HEK293 (cell line): ENCODE measurements around the gene ZNHIT3.

ENCODE experiments used
- KLF1 ChIP-seq: fragments of 450-650 bp; formaldehyde crosslinking; IDR thresholded peaks from 2 replicates; pipeline ENCODE4 v1.5.1; 2016; ENCODE audit warnings: missing biosample characterization, missing genetic modification characterization
- OVOL3 ChIP-seq: fragments of 450-650 bp; formaldehyde crosslinking; IDR thresholded peaks from 2 replicates; pipeline ENCODE4 v1.5.1; 2016; ENCODE audit warnings: missing biosample characterization, missing genetic modification characterization
- SALL2 ChIP-seq: fragments of 450-650 bp; formaldehyde crosslinking; IDR thresholded peaks from 2 replicates; pipeline ENCODE4 v1.5.0; 2017; ENCODE audit warnings: missing biosample characterization, mild to moderate bottlenecking, missing genetic modification characterization, borderline replicate concordance
- ZFHX2 ChIP-seq: fragments of 450-650 bp; formaldehyde crosslinking; conservative IDR thresholded peaks from 2 replicates; pipeline ENCODE4 v1.5.1; 2016; ENCODE audit warnings: missing biosample characterization, missing genetic modification characterization
- ZNF133 ChIP-seq: fragments of 450-650 bp; formaldehyde crosslinking; IDR thresholded peaks from 2 replicates; pipeline ENCODE4 v1.5.1; 2016; ENCODE audit warnings: missing biosample characterization, missing genetic modification characterization
- ZNF138 ChIP-seq: fragments of 450-650 bp; formaldehyde crosslinking; IDR thresholded peaks from 2 replicates; pipeline ENCODE4 v1.5.1; 2016; ENCODE audit warnings: missing biosample characterization, missing genetic modification characterization, borderline replicate concordance
- ZNF146 ChIP-seq: fragments of 450-650 bp; formaldehyde crosslinking; IDR thresholded peaks from 2 replicates; pipeline ENCODE4 v1.5.1; 2016; ENCODE audit warnings: missing biosample characterization, missing genetic modification characterization
- ZNF174 ChIP-seq: fragments of 450-650 bp; formaldehyde crosslinking; IDR thresholded peaks from 2 replicates; pipeline ENCODE4 v1.5.0; 2017; ENCODE audit warnings: missing biosample characterization, mild to moderate bottlenecking, missing genetic modification characterization
- ZNF37A ChIP-seq: fragments of 450-650 bp; IDR thresholded peaks from 2 replicates; pipeline ENCODE4 v1.5.1; 2018; ENCODE audit warnings: missing biosample characterization, missing genetic modification characterization
- ZNF514 ChIP-seq: fragments of 450-650 bp; formaldehyde crosslinking; IDR thresholded peaks from 2 replicates; pipeline ENCODE4 v1.5.1; 2016; ENCODE audit warnings: missing biosample characterization, missing genetic modification characterization
- ZNF548 ChIP-seq: fragments of 450-650 bp; formaldehyde crosslinking; IDR thresholded peaks from 2 replicates; pipeline ENCODE4 v1.5.1; 2016; ENCODE audit warnings: missing biosample characterization, missing genetic modification characterization
- ZNF555 ChIP-seq: fragments of 450-650 bp; formaldehyde crosslinking; conservative IDR thresholded peaks from 2 replicates; pipeline ENCODE4 v1.5.1; 2017; ENCODE audit warnings: missing biosample characterization, mild to moderate bottlenecking, missing genetic modification characterization, inconsistent platforms
- ZNF558 ChIP-seq: fragments of 450-650 bp; formaldehyde crosslinking; IDR thresholded peaks from 2 replicates; pipeline ENCODE4 v1.5.1; 2016; ENCODE audit warnings: missing biosample characterization, missing genetic modification characterization
- ZNF596 ChIP-seq: fragments of 450-650 bp; IDR thresholded peaks from 2 replicates; pipeline ENCODE4 v1.5.0; 2018; ENCODE audit warnings: missing biosample characterization, mild to moderate bottlenecking, missing genetic modification characterization, moderate library complexity
- ZNF600 ChIP-seq: fragments of 450-650 bp; formaldehyde crosslinking; IDR thresholded peaks from 2 replicates; pipeline ENCODE4 v1.5.1; 2016; ENCODE audit warnings: missing biosample characterization, missing genetic modification characterization
- ZNF624 ChIP-seq: fragments of 450-650 bp; formaldehyde crosslinking; IDR thresholded peaks from 2 replicates; pipeline ENCODE4 v1.5.1; 2017; ENCODE audit warnings: missing biosample characterization, missing genetic modification characterization
- ZNF768 ChIP-seq: fragments of 450-650 bp; formaldehyde crosslinking; IDR thresholded peaks from 2 replicates; pipeline ENCODE4 v1.5.1; 2018; ENCODE audit warnings: missing biosample characterization, mild to moderate bottlenecking, missing genetic modification characterization
- TF ChIP-seq, protein P1 (sequence below): fragments of 450-650 bp; formaldehyde crosslinking; IDR thresholded peaks from 2 replicates; pipeline ENCODE4 v1.5.1; 2017; ENCODE audit warnings: missing biosample characterization, missing genetic modification characterization
- TF ChIP-seq, protein P2 (sequence below): fragments of 450-650 bp; formaldehyde crosslinking; IDR thresholded peaks from 2 replicates; pipeline ENCODE4 v1.5.1; 2017; ENCODE audit warnings: missing biosample characterization, missing genetic modification characterization
- TF ChIP-seq, protein P3 (sequence below): fragments of 450-650 bp; formaldehyde crosslinking; IDR thresholded peaks from 2 replicates; pipeline ENCODE4 v1.5.1; 2016; ENCODE audit warnings: missing biosample characterization, missing genetic modification characterization, borderline replicate concordance
- TF ChIP-seq, protein P4 (sequence below): fragments of 450-650 bp; formaldehyde crosslinking; IDR thresholded peaks from 2 replicates; pipeline ENCODE4 v1.5.1; 2016; ENCODE audit warnings: missing biosample characterization, missing genetic modification characterization
- TF ChIP-seq, protein P5 (sequence below): fragments of 450-650 bp; formaldehyde crosslinking; IDR thresholded peaks from 2 replicates; pipeline ENCODE4 v1.5.1; 2016; ENCODE audit warnings: missing biosample characterization, missing genetic modification characterization, borderline replicate concordance
- TF ChIP-seq, protein P6 (sequence below): fragments of 450-650 bp; formaldehyde crosslinking; IDR thresholded peaks from 2 replicates; pipeline ENCODE4 v1.5.1; 2016; ENCODE audit warnings: missing biosample characterization, missing genetic modification characterization

The ZNHIT3 gene

DNA sequence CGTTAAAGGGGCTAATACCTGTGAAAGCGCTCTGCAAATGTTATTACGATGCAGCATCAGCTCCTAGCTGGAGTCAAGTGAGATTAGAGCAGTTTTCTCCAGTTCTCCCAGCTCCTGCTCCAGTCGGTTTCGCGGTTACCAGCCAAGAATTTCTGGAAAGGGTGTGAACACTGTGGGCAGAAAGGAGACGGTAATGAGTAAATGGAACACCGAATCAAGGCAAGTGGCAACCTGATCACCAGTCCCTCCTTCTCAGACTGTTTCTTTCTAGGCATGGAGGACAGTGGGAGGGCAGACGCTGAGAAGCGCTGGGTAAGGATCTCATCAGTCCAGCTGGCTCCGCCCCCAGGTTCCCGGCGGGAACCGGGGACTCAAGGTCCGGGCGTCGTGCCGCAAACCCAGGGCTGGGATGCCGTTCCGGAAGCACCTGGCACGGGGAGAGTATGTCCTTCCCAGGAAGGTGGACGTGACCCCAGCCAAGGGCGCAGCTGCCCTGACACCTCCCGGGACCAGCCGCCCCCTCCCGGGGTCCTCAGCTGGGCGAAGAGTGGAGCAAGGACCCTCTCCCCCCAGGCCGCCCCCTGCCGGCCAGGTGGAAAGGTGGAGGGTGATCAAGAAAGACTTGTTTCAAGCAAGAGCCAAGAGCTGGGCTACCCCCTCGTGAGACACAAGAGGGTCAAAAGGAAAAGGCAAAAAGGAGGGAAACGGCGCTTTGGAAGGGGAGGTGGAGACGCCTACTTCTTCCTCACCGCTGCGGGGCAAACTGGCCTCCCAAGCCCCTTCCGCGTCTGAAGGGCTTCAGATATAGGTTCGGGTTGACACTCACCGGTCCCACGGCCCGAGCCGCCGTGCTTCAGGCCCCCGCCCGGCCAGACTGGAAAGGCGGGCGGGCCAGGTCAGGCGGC is 47.7 kb downstream of the ZNHIT3 start (continued):
- TF ChIP-seq ZNF514 (tag by site-specific recombination) (no peak), ZNF555 (tag by site-specific recombination) (no peak), ZNF596 (tag by site-specific recombination) (no peak), ZNF624 (tag by site-specific recombination) (no peak), ZNF146 (tag by site-specific recombination) (no peak), KLF1 (tag by site-specific recombination) (no peak; the same call in 1 of the 2 replicates), ZFHX2 (tag by site-specific recombination) (peak; percentile 50), SALL2 (tag by site-specific recombination) (no peak), ZNF138 (tag by site-specific recombination) (no peak), ZNF768 (tag by site-specific recombination) (no peak), ZNF558 (tag by site-specific recombination) (no peak), OVOL3 (tag by site-specific recombination) (no peak), ZNF37A (no peak), ZNF600 (tag by site-specific recombination) (peak; percentile 66; the same call in 1 of the 2 replicates), ZNF548 (tag by site-specific recombination) (no peak), ZNF133 (tag by site-specific recombination) (no peak), ZNF174 (tag by site-specific recombination) (no peak)
- TF ChIP-seq, protein P1, sequence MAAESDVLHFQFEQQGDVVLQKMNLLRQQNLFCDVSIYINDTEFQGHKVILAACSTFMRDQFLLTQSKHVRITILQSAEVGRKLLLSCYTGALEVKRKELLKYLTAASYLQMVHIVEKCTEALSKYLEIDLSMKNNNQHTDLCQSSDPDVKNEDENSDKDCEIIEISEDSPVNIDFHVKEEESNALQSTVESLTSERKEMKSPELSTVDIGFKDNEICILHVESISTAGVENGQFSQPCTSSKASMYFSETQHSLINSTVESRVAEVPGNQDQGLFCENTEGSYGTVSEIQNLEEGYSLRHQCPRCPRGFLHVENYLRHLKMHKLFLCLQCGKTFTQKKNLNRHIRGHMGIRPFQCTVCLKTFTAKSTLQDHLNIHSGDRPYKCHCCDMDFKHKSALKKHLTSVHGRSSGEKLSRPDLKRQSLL (tag by site-specific recombination), result no peak
- TF ChIP-seq, protein P2, sequence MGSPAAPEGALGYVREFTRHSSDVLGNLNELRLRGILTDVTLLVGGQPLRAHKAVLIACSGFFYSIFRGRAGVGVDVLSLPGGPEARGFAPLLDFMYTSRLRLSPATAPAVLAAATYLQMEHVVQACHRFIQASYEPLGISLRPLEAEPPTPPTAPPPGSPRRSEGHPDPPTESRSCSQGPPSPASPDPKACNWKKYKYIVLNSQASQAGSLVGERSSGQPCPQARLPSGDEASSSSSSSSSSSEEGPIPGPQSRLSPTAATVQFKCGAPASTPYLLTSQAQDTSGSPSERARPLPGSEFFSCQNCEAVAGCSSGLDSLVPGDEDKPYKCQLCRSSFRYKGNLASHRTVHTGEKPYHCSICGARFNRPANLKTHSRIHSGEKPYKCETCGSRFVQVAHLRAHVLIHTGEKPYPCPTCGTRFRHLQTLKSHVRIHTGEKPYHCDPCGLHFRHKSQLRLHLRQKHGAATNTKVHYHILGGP (tag by site-specific recombination), result peak; percentile 8; the same call in 1 of the 2 replicates
- TF ChIP-seq, protein P3, sequence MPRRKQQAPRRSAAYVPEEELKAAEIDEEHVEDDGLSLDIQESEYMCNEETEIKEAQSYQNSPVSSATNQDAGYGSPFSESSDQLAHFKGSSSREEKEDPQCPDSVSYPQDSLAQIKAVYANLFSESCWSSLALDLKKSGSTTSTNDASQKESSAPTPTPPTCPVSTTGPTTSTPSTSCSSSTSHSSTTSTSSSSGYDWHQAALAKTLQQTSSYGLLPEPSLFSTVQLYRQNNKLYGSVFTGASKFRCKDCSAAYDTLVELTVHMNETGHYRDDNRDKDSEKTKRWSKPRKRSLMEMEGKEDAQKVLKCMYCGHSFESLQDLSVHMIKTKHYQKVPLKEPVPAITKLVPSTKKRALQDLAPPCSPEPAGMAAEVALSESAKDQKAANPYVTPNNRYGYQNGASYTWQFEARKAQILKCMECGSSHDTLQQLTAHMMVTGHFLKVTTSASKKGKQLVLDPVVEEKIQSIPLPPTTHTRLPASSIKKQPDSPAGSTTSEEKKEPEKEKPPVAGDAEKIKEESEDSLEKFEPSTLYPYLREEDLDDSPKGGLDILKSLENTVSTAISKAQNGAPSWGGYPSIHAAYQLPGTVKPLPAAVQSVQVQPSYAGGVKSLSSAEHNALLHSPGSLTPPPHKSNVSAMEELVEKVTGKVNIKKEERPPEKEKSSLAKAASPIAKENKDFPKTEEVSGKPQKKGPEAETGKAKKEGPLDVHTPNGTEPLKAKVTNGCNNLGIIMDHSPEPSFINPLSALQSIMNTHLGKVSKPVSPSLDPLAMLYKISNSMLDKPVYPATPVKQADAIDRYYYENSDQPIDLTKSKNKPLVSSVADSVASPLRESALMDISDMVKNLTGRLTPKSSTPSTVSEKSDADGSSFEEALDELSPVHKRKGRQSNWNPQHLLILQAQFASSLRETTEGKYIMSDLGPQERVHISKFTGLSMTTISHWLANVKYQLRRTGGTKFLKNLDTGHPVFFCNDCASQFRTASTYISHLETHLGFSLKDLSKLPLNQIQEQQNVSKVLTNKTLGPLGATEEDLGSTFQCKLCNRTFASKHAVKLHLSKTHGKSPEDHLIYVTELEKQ (tag by site-specific recombination), result peak; percentile 6; the same call in 1 of the 2 replicates
- TF ChIP-seq, protein P4, sequence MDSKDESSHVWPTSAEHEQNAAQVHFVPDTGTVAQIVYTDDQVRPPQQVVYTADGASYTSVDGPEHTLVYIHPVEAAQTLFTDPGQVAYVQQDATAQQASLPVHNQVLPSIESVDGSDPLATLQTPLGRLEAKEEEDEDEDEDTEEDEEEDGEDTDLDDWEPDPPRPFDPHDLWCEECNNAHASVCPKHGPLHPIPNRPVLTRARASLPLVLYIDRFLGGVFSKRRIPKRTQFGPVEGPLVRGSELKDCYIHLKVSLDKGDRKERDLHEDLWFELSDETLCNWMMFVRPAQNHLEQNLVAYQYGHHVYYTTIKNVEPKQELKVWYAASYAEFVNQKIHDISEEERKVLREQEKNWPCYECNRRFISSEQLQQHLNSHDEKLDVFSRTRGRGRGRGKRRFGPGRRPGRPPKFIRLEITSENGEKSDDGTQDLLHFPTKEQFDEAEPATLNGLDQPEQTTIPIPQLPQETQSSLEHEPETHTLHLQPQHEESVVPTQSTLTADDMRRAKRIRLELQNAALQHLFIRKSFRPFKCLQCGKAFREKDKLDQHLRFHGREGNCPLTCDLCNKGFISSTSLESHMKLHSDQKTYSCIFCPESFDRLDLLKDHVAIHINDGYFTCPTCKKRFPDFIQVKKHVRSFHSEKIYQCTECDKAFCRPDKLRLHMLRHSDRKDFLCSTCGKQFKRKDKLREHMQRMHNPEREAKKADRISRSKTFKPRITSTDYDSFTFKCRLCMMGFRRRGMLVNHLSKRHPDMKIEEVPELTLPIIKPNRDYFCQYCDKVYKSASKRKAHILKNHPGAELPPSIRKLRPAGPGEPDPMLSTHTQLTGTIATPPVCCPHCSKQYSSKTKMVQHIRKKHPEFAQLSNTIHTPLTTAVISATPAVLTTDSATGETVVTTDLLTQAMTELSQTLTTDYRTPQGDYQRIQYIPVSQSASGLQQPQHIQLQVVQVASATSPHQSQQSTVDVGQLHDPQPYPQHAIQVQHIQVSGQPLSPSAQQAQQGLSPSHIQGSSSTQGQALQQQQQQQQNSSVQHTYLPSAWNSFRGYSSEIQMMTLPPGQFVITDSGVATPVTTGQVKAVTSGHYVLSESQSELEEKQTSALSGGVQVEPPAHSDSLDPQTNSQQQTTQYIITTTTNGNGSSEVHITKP, result no peak
- TF ChIP-seq, protein P5, sequence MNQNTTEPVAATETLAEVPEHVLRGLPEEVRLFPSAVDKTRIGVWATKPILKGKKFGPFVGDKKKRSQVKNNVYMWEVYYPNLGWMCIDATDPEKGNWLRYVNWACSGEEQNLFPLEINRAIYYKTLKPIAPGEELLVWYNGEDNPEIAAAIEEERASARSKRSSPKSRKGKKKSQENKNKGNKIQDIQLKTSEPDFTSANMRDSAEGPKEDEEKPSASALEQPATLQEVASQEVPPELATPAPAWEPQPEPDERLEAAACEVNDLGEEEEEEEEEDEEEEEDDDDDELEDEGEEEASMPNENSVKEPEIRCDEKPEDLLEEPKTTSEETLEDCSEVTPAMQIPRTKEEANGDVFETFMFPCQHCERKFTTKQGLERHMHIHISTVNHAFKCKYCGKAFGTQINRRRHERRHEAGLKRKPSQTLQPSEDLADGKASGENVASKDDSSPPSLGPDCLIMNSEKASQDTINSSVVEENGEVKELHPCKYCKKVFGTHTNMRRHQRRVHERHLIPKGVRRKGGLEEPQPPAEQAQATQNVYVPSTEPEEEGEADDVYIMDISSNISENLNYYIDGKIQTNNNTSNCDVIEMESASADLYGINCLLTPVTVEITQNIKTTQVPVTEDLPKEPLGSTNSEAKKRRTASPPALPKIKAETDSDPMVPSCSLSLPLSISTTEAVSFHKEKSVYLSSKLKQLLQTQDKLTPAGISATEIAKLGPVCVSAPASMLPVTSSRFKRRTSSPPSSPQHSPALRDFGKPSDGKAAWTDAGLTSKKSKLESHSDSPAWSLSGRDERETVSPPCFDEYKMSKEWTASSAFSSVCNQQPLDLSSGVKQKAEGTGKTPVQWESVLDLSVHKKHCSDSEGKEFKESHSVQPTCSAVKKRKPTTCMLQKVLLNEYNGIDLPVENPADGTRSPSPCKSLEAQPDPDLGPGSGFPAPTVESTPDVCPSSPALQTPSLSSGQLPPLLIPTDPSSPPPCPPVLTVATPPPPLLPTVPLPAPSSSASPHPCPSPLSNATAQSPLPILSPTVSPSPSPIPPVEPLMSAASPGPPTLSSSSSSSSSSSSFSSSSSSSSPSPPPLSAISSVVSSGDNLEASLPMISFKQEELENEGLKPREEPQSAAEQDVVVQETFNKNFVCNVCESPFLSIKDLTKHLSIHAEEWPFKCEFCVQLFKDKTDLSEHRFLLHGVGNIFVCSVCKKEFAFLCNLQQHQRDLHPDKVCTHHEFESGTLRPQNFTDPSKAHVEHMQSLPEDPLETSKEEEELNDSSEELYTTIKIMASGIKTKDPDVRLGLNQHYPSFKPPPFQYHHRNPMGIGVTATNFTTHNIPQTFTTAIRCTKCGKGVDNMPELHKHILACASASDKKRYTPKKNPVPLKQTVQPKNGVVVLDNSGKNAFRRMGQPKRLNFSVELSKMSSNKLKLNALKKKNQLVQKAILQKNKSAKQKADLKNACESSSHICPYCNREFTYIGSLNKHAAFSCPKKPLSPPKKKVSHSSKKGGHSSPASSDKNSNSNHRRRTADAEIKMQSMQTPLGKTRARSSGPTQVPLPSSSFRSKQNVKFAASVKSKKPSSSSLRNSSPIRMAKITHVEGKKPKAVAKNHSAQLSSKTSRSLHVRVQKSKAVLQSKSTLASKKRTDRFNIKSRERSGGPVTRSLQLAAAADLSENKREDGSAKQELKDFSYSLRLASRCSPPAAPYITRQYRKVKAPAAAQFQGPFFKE (tag by site-specific recombination), result no peak
- TF ChIP-seq, protein P6, sequence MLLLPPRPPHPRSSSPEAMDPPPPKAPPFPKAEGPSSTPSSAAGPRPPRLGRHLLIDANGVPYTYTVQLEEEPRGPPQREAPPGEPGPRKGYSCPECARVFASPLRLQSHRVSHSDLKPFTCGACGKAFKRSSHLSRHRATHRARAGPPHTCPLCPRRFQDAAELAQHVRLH (tag by site-specific recombination), result 0 out of 2 replicates have a peak, but pooled peaks have one; percentile 18
